ENCODE results near the gene LMOD3.

GRCh38 chr3:69121950-69122349, 445 bp downstream of the LMOD3 start:
- TF ChIP-seq POLR2AphosphoS5 (IDR thresholded peaks at IDR 0.05; ENCODE audit: low read depth, low read length) (no peak), POLR2A (IDR thresholded peaks at IDR 0.05; ENCODE audit: low read depth, low read length) (no peak), TAF1 (IDR thresholded peaks at IDR 0.05; ENCODE audit: low read depth, low read length) (no peak)

Data from GM12891 (cell line).